Epithelial cell of prostate (primary cell): Measurements from ENCODE around the gene LDB2.

Experiments used
- DNase-seq: peaks from one replicate; pipeline ENCODE4 v3.0.0-alpha.2; 2011; ENCODE audit warnings: low read depth, low spot score
- H3K27ac ChIP-seq: fragments of 450-650 bp; 2 replicates; pipeline ENCODE4 v1.5.1; 2017; ENCODE audit warnings: mild to moderate bottlenecking

The LDB2 gene

GRCh38 chr4:16730522-16731205 is 167.8 kb downstream of the LDB2 start:
- DNase-seq = no peak
- H3K27ac ChIP-seq = no peak overlapping the region

GRCh38 chr4:16729336-16729735 is 169.1 kb downstream of the LDB2 start:
- no peak for DNase-seq
- H3K27ac ChIP-seq = no peak overlapping the region

DNA sequence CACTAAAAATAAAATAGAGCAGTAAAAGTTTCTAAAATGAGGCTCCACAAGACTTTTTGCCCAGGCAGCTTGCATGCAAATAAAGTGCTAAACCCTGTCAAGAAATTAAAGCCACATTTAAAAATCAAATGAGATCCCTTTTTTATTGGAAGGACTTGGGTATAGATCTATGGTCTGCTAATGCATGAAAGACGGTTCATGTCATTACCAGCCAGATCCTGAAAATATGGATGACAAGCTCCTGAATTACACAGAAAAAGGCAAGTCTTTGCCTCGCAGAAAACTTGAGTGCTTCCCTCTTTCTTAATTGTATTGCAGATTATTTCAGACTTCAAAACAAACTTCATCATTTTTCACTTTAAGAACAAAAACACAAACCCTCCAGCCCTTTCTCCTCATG is 169.6 kb downstream of the LDB2 start:
- DNase-seq = no peak
- H3K27ac ChIP-seq = no peak overlapping the region

DNA sequence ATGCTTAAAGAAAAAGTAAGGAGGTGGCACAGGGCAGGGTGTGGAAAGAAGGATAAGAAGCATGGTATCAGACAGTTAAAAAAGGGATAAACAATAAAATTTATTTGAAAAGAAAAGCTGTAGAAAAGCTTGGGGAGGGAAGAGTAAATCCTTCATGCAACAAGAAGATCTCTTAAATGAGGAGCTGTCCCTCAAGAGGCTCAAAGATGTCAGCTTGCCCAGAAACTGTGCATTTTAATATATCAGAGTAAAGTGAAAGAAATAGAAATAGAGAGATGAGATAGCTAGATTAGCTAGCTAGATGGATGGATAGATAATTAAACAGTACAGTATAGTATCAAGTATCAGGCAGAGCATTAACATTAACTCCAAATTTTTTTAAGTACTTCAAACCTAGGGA is 170.3 kb downstream of the LDB2 start:
- H3K27ac ChIP-seq = no peak overlapping the region
- DNase-seq = no peak

DNA sequence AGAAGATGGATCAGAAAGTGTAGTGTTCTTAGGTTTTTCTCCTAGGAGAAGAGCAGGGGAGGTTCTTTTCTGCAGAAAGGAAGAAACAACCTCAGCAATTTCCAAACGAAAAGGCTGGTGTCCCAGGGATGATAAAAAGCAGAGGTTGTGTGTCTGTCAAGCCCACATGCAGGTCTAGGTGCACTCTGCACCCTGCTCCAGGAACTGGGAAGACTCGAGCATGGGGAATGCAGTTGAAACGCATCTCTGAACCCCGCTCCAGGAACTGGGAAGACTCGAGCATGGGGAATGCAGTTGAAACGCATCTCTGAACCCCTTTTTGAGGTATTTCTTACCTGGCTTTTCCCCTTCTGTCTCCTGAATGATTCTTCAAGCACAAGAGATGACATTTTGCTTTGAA is 171.2 kb downstream of the LDB2 start:
- H3K27ac ChIP-seq = no peak overlapping the region
- no peak for DNase-seq

DNA sequence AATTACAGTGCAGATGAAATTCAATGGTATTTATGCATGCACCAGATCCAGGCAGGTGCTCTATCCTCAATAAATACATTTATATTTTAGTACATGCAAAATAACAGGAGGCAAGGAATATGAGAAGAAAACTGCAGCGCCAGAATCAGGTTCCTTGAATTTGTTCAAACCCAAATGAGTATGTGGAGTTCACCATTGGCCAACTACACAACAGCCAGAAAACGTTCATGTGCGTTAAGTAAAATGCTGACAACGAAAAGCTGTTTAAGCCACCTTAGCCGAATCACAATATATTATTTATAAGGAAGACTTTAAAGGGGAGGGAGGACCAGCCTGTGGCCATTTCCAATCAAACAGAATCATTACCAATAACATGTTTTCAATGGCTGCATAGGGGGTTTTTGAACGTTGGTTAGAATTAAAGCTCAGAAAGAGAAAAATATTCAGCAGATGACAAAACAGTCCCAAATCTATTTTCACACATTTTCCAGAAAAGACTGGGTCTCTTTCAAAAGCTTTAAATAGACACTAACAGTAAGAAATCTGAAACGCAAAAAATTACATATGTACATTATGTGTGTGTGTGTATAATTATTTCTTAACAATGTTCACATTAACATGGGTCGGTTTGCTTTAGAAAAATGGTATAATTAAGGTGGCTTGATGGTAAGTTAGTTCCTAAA is 171.9 kb downstream of the LDB2 start:
- no peak for DNase-seq
- H3K27ac ChIP-seq = no peak overlapping the region

DNA sequence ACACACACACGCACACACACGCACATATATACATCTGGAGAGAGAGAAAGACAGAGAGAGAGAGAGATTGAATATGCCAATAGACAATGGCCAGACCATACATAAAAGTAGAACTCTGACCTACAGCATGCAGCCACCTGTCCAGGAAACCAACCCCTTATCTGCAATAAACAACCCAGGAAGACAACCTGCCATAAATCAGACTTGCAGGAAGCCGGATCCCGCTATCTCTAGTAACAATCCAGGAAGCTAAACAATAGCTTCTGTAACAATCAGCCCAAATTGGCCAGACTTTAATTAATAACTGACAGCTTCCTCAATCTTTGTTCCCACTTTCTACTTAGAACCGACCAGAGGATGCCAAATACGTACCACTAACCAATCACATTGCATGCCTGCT is 173.2 kb downstream of the LDB2 start:
- H3K27ac ChIP-seq = no peak overlapping the region
- DNase-seq = no peak

DNA sequence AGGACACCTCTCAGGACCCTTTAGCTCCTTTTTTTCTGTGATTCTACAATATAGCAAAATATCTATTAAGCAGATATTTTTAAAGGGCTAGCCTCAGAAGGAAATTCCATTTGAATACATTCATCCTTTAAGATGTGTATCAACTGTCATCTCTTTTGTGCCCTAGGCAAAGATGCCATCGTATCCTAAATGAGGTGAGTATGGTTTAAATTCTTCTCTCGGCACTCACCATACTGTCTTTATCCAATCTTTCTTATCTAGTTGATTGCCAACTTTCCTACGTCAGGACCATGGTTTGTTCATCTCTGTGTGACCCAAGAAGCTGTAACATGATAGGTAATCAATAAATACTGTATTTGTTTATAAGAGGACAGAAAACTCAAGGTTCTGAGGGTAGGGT is 176.0 kb downstream of the LDB2 start:
- H3K27ac ChIP-seq = no peak overlapping the region
- no peak for DNase-seq

DNA sequence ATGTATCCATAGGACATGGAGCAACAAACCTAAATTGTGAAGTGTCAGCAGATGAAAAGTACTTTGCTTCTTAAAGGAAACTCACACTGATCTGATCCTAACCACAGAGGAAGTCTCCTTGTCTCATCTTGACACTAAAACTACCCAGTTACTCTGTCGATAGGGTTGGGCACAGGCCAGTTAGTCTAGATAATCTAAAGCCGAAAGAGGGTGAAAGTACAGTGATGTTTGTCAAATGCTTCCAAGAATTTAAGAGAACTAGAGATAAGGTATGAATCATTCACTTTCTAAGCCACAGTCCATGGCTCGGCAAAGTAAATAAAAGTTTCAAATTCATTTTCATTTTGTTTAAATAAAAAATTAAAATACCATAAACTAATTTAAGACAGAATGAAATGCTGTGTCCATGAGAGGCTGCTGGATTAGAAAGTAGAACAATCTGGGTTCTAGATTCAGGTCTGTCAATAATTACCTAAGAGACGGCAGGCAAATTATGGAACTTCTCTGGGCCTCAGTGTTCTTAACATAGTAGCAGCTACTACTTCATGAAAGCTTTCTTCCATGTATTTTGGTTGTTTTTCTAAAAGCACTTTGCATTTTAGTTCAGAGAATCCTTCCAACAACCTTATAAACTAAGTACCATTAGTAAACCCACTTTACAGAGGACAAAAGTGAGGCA is 176.7 kb downstream of the LDB2 start:
- DNase-seq = no peak
- H3K27ac ChIP-seq = no peak overlapping the region

DNA sequence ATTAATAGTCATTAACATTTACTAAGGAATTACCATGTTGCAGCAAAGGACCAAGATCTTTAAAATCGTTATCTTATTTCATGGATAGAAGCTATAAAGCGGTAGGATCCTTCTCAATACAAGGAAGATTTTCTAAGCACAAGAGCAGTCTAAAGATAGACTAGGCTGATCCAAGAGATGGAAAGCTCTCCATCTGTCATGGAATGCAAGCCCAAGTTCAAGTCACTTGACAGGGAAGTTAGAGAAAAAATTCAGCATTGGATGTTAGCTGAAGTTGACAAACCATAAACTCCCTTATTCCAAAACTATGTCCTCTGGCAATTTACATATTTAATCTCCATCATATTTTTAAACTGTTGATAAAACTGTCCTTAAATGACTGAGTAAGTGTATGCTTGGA is 177.7 kb downstream of the LDB2 start:
- no peak for DNase-seq
- no peak overlapping the region for H3K27ac ChIP-seq

- DNase-seq = no peak
- no peak overlapping the region for H3K27ac ChIP-seq
Observed at GRCh38 chr4:16717266-16717970, 181.0 kb downstream of the LDB2 start.

DNA sequence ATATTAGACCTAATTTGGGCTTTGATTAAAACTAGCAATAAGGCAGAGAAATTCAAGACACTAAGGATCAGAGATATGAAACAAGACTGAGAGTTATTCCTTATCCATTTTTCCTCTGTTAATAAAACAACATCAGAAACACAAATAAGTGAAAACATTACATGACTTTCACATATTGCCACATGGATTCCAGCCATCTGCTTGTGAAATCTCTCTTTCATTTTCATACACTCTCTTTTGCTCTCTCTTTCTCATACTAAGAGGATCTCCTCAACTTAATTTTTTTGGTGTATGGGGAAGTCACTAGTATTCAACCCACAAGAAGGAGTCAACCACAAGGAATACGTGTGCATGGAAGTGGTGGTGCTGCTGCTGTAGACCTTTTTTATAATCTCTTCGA is 183.0 kb downstream of the LDB2 start:
- no peak for DNase-seq
- H3K27ac ChIP-seq = no peak overlapping the region

DNA sequence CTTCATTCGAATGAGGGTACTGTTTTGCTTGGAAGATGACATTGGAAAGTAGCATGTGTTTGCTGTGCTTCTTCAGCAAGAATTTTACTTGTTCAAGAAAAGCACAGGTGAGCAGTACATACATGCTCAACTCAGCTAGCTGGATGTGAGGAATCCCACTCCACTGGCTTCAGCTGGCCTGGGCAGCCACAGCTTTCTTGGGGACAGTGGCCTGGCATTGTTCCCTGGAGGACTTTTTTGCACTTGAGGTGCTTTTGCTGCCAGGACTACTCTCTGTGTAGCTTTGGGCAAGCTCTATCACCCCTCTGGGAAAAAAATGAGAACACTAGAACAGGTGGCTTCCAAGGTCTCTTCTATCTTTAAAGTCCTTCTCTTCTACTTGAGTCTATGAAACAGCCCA is 184.3 kb downstream of the LDB2 start:
- no peak overlapping the region for H3K27ac ChIP-seq
- no peak for DNase-seq

- H3K27ac ChIP-seq = no peak overlapping the region
- no peak for DNase-seq
Observed at GRCh38 chr4:16713696-16714095, 184.7 kb downstream of the LDB2 start.

DNA sequence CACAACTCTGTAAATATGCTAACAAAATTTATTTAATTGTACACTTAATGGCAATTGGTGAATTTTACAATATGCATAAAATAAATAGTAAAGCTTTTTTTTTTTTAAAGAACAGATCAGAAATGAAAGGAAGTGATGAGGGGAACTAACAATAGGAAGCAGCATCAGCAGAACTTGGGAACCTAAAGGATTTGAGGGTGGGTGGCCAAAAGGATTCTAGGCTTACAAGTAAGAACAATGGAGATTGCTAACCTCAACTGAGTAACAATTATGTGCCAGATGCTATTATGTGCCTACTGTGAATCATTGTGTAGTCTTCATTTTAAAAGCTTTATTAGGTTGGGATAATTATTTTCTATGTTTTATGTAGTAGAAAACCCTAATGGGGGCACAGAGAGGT is 185.2 kb downstream of the LDB2 start:
- no peak overlapping the region for H3K27ac ChIP-seq
- no peak for DNase-seq

- H3K27ac ChIP-seq = no peak overlapping the region
- DNase-seq = no peak
Observed at GRCh38 chr4:16710198-16710597, 188.2 kb downstream of the LDB2 start.

DNA sequence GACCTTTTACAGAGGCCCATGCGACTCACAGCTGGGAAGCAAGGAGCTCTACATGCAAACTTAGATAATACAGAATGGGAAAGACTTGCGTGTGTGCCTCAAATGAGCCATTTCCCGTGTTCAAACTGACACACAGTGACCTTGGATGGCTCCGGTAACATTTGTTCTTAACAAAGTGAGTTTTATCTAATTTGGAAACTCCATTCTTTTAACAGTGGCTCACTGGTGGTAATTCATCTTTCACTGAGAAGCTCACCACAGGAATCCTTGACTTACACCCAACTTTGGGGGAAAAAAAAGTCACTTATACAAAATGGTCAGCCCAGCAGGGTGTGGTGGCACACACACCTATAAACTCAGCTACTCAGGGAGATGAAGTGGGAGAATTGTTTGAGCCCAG is 190.6 kb downstream of the LDB2 start:
- H3K27ac ChIP-seq = no peak overlapping the region
- DNase-seq = no peak

- H3K27ac ChIP-seq = no peak overlapping the region
- DNase-seq = no peak
Observed at GRCh38 chr4:16706251-16706650, 192.2 kb downstream of the LDB2 start.

DNA sequence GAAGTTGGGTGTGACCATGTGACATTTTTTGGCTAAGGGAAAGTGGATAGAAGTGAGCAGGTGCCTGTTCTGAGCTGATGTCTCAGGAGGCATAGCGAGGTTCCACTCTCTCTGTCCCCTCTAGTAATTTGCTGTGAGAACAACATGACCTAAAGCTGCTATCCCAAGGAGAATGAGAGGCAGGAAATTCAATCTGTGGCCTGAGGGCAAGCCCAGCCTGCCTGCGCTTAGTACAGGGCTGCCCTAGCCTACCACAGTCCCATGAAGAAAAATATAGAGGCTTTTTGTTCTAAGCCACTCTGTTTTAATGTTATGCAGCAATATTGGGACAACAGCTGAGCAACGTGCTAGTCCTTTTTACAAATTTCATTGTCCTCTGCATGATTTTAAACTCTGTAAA is 193.1 kb downstream of the LDB2 start:
- no peak overlapping the region for H3K27ac ChIP-seq
- DNase-seq = no peak

- no peak for DNase-seq
- no peak overlapping the region for H3K27ac ChIP-seq
Observed at GRCh38 chr4:16704489-16704888, 194.0 kb downstream of the LDB2 start.

- H3K27ac ChIP-seq = no peak overlapping the region
- DNase-seq = no peak
Observed at GRCh38 chr4:16695896-16696295, 202.5 kb downstream of the LDB2 start.
